SKM-1 treated with dmso at 0.1 percent for 144 hours (cell line): ENCODE results near the gene GYPC.

Experiments used
- DNase-seq: peaks from one replicate; lab custom pipeline; 2025; ENCODE audit not compliant: unreplicated experiment; lab: John Stamatoyannopoulos, UW

The GYPC gene

DNA sequence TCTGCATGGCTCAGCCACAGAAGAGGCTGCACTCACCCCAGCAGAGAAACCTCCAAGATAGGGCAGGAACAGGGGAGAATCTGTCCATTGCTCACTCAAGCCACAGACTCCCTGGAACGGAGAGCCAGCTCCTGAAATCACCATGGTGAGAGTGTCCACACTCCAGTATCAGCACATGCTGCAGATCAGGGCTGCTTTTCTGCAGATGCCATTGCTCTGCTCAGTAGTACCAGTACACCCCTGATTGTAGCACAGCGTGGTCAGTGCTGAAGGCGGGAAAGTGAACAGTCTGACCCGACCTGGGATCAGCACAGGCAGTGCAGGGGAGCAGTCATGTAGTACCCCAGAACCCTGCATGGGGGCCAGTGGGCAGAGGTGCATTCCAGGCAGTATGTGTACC is 73.9 kb downstream of the GYPC start:
- no peak for DNase-seq

DNA sequence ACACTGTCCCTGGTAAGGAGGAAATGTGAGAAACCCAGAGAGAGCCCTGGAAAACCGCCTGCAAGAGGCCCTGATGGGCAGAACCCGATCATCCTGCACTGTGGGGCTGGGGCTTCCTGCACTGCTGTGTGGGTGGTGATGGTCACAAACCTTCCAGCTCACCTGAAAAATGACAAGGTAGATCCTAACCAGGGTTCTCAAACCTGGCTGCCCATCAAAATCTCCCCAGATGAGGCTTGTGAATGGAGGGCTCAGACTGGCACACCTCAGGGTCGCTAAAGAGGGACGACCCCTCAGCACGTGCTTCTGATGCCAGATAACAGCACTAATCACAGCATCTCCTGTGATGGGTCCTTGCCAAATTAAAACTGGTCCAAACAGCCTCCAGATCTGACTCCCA is 74.7 kb downstream of the GYPC start:
- no peak for DNase-seq

DNA sequence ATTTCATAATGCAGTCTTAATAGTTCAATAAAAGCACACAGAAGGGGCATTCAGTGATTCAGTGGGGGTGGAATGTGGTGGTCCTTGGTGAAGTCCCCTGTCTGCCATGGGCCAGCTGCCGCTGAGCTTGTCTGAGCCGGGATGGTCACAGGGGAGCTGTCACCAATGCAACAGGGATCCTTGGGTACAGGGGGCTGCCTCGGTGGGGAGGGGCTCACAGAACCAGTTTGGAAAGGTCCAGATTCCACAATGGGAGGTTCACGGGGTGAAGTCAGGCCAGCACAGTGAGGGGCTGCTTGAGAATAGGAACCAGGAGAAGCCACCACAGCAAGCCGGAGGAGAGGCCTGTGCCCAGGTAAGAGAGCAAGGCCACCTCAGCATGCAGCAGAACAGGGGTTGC is 75.4 kb downstream of the GYPC start:
- no peak for DNase-seq

DNA sequence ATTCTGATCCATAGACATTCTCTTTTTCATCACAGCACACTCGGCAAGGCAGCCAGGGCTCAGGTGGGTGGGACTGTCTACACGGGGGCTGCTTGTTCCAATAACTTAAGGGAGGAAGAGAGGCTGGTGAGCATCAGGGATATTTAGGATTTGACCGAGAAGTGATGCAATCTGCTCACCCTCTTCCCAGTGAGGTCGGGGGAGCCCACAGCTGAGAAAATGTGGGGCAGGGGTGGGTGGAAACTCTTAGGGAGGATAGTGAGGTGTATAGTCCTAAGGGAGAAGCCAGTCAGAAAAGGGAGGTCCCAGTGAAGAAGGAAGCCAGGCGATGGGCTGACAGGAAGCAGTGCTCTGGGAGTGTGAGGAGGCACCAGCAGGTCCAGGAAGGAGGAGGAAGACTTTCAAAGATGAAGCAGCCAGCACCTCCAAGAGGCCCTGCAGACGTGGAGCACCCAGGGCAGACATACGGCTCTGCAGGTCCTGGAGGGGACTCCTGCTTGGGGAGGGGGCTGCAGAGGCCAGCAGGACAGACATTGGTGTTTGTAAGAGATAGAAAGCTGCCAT is 76.8 kb downstream of the GYPC start:
- no peak for DNase-seq

DNA sequence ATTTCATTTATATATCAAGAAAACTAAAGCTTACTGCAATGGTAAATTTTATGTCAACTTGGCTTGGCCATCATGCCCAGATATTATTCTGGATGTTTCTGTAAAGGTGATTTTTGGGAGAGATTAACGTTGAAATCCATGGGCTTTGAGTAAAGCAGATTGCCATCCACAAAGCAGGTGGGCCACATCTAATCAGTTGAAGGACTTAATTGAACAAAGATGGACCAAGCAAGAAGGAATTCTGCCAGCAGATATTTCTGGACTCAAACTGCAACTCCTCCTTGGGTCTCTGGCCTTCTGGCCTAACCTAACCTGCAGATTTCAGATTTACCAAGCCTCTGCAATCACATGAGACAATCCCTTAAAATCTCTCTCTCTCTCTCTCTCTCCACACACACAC is 77.8 kb downstream of the GYPC start:
- DNase-seq: no peak

DNA sequence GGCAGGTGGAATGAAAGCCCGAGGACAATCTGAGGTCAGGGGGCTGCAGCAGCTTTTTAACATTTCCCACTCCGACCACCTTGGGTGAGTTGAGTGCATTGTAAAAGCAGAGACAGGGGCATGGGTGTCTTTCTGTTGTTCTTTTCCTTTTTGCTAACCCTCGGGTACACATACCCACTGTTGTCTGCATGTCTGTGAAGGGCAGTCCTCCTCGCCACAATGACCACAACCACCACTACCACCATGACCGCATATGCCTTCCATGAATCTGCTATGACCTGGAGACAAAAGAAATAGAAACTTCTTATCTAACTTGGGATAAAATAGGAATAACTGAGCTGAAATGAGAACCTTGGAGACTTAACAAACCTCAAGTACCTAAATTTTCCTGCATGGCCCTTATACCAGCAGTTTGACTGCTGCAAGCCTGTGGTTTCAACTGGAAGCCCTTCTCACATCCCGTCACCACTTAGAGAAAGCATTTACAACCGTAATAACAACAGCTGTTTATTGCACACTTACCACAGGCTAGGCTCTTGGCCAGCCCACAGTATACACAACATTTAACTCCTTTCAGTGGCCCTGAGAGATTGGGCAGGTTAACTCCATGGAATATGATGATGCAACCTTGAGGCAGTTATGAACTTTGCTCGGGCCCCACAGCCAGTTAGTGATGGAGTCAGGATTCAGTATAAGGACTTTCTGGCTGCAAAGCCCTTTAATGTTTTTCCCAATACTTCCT is 80.3 kb downstream of the GYPC start:
- DNase-seq: no peak

DNA sequence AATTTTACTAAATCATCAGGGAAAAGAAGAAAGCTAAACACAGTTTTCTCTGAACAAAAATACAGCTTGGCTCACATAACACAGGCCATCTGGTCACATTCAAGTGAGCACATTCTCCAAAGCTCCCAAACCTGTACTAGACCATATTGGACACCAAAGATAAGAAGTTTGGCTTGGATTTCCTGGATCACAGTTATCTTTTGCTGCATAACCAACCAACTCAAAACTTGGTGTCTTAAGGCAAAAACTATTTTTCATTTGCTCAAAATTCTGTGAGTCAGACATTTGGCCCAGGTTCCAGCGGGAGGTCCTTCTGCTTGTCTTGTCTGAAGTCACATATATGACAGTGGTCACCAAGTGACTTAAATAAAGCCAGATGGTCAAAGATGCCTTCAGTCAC is 83.2 kb downstream of the GYPC start:
- no peak for DNase-seq

DNA sequence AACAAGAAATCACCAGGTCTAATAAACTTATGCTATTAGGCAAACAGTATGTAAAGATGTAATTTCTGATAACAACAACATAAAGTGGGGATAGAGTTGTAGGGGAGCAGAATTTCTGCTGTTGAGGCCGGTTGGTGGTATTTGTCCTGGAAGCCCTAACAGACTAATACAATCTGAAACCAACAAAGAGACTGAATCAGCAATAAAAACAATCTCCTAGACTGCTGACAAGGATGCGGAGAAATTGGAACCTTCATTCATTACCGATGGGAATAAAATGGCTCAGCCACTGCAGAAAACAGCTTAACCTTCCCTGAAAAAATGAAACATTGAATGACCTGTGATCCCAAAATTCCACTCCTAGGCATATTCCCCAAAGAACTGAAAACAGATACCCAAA is 88.7 kb downstream of the GYPC start:
- no peak for DNase-seq
